ENCODE data around the gene BCAR1. TPM values are rescaled to one million over a fixed set of nuclear protein-coding genes. Genes with fewer than 3 reads are reported as not detected.

The BCAR1 gene
- total and polyA plus RNA-seq, 2 of the 13 experiments (the other 11 are each of a cell fraction or from before 2014, with no cell fraction given) = 48.1 to 51.7 TPM

GRCh38 chr16:75216576-75216975 lies 34.8 kb downstream of the BCAR1 start:
- peak overlapping the region; percentile 18 for H3K4me2 ChIP-seq (ENCODE audit: low read depth, low read length)
- no peak overlapping the region for H3K9ac ChIP-seq (ENCODE audit: insufficient read depth, low read depth, low read length)
- CTCF ChIA-PET (ENCODE audit: low intra/inter-chr PET ratio, low total read pairs) = no interaction called here
- no peaks in the 10 kb centered on the region for H3K79me2 ChIP-seq (ENCODE audit: insufficient read depth, low read length)
- peaks cover 55% of the 10 kb centered on the region for H3K4me1 ChIP-seq (ENCODE audit: insufficient read depth, low read length)
- POLR2A ChIA-PET = no interaction called here
- 45% methylated on average over 7 of the region's 7 CpGs for WGBS (ENCODE audit: low lambda C conversion rate)
- H2AFZ ChIP-seq (ENCODE audit: low read length) = no peak overlapping the region
- DNase-seq (ENCODE audit: low spot score) (no peak), ATAC-seq (no peak), FAIRE-seq (no peak)
- in situ Hi-C loops (cut with HindIII; ENCODE audit: extremely low pct_ligation_motif_present, low pct_unique_long_range_greater_than_20kb) = no loop called here
- H3K4me3 ChIP-seq (replicated peaks in 1 of 3; ENCODE audit: insufficient read depth in 1 of 3, low read depth in 2 of 3, low read length in 3 of 3) = no peak overlapping the region
- no peak overlapping the region for H3K27ac ChIP-seq (ENCODE audit: extremely low read length, insufficient read depth, low read length)
- H3K9me3 ChIP-seq (ENCODE audit: low read length) = no peaks in the 10 kb centered on the region
- BruUV-seq (replicated peaks) = no TSS peak
- no peaks in the 10 kb centered on the region for H4K20me1 ChIP-seq (ENCODE audit: insufficient read depth, low read length)
- intact Hi-C loops (cut with micrococcal nuclease; ENCODE audit: unreplicated experiment) = no loop called here
- H3K36me3 ChIP-seq (replicated peaks in 1 of 2; ENCODE audit: control insufficient read depth in 1 of 2, insufficient read depth in 2 of 2, low read length in 2 of 2) = no peaks in the 10 kb centered on the region
- TF ChIP-seq ZSCAN25 (CRISPR knock-in tag; IDR thresholded peaks at IDR 0.05) (0 out of 2 replicates have a peak, but pooled peaks have one; percentile 10), ZNF761 (CRISPR knock-in tag; conservative IDR thresholded peaks at IDR 0.05) (no peak), ZNF337 (CRISPR knock-in tag; IDR thresholded peaks at IDR 0.05; ENCODE audit: borderline replicate concordance, low read depth) (no peak), ZSCAN31 (CRISPR knock-in tag; IDR thresholded peaks at IDR 0.05; ENCODE audit: low read depth) (no peak), ZNF121 (CRISPR knock-in tag; IDR thresholded peaks at IDR 0.05) (peak; percentile 80), ZNF674 (CRISPR knock-in tag; IDR thresholded peaks at IDR 0.05; ENCODE audit: low read depth) (no peak), ZNF770 (CRISPR knock-in tag; IDR thresholded peaks at IDR 0.05) (peak; percentile 83), ZFP90 (CRISPR knock-in tag; IDR thresholded peaks at IDR 0.05; ENCODE audit: borderline replicate concordance) (0 out of 2 replicates have a peak, but pooled peaks have one; percentile 29), ARNT (IDR thresholded peaks at IDR 0.05) (no peak), SYNCRIP (IDR thresholded peaks at IDR 0.05; ENCODE audit: insufficient read depth, low read depth, low read length) (no peak), ZNF484 (CRISPR knock-in tag; IDR thresholded peaks at IDR 0.05; ENCODE audit: borderline replicate concordance, low read depth) (no peak)
- peaks cover 7 to 46% of the 10 kb centered on the region in 2 experiments for H3K27me3 ChIP-seq (ENCODE audit: control insufficient read depth in 1 of 2, insufficient read depth in 2 of 2, low read length in 2 of 2)

Data from HepG2 (cell line).